GM18519 (cell line): Measurements from ENCODE around the gene PDE6A.
"Not testable (repeated sequence)": the region's sequence is repeated elsewhere in the genome, so short reads cannot be mapped to it uniquely, and the experiment has no call there.

Experiments used
- ATAC-seq: cut with Tn5 transposase; IDR thresholded peaks from one replicate; pipeline ENCODE4 v1.9.1; 2021; ENCODE audit warnings: mild to moderate bottlenecking, moderate library complexity; ENCODE audit not compliant: unreplicated experiment, low FRiP score

The PDE6A gene

GRCh38 chr5:149953436-149954121 lies 9.0 kb upstream of the PDE6A start:
- no peak for ATAC-seq

GRCh38 chr5:149951138-149951749 lies 6.7 kb upstream of the PDE6A start:
- ATAC-seq: no peak

- no peak for ATAC-seq
Observed at GRCh38 chr5:149948993-149949392, 4.4 kb upstream of the PDE6A start.

- ATAC-seq: no peak
Observed at GRCh38 chr5:149946118-149946517, 1.5 kb upstream of the PDE6A start.

GRCh38 chr5:149943177-149943949 lies 1.2 kb downstream of the PDE6A start:
- ATAC-seq: not testable (repeated sequence)

GRCh38 chr5:149942741-149943169 lies 1.8 kb downstream of the PDE6A start:
- ATAC-seq: not testable (repeated sequence)

GRCh38 chr5:149942199-149942598 lies 2.4 kb downstream of the PDE6A start:
- ATAC-seq: no peak

GRCh38 chr5:149941795-149942194 lies 2.8 kb downstream of the PDE6A start:
- no peak for ATAC-seq

- no peak for ATAC-seq
Observed at GRCh38 chr5:149940941-149941644, 3.5 kb downstream of the PDE6A start.

- peak; percentile 79 for ATAC-seq
Observed at GRCh38 chr5:149940077-149940574, 4.5 kb downstream of the PDE6A start.

GRCh38 chr5:149939546-149939945 lies 5.0 kb downstream of the PDE6A start:
- no peak for ATAC-seq

GRCh38 chr5:149938791-149939358 lies 5.7 kb downstream of the PDE6A start:
- no peak for ATAC-seq

GRCh38 chr5:149938279-149938678 lies 6.3 kb downstream of the PDE6A start:
- no peak for ATAC-seq

GRCh38 chr5:149937610-149938009 lies 7.0 kb downstream of the PDE6A start:
- ATAC-seq: no peak

- no peak for ATAC-seq
Observed at GRCh38 chr5:149936700-149937091, 7.9 kb downstream of the PDE6A start.

GRCh38 chr5:149936044-149936699 lies 8.4 kb downstream of the PDE6A start:
- ATAC-seq: no peak

GRCh38 chr5:149935431-149935901 lies 9.1 kb downstream of the PDE6A start:
- no peak for ATAC-seq

GRCh38 chr5:149932445-149933350 lies 11.9 kb downstream of the PDE6A start:
- ATAC-seq: no peak

GRCh38 chr5:149931992-149932436 lies 12.6 kb downstream of the PDE6A start:
- ATAC-seq: no peak
